ENCODE data around the gene SIAH2.

- TF ChIP-seq, protein P1, sequence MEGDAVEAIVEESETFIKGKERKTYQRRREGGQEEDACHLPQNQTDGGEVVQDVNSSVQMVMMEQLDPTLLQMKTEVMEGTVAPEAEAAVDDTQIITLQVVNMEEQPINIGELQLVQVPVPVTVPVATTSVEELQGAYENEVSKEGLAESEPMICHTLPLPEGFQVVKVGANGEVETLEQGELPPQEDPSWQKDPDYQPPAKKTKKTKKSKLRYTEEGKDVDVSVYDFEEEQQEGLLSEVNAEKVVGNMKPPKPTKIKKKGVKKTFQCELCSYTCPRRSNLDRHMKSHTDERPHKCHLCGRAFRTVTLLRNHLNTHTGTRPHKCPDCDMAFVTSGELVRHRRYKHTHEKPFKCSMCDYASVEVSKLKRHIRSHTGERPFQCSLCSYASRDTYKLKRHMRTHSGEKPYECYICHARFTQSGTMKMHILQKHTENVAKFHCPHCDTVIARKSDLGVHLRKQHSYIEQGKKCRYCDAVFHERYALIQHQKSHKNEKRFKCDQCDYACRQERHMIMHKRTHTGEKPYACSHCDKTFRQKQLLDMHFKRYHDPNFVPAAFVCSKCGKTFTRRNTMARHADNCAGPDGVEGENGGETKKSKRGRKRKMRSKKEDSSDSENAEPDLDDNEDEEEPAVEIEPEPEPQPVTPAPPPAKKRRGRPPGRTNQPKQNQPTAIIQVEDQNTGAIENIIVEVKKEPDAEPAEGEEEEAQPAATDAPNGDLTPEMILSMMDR (IDR thresholded peaks at IDR 0.05; ENCODE audit: low read length), result no peak
- no peak for TF ChIP-seq EZH2 (IDR thresholded peaks at IDR 0.05; ENCODE audit: borderline replicate concordance, low read length)
Measured at GRCh38 chr3:150748684-150749047, 14.3 kb downstream of the SIAH2 start.
